Pancreas (tissue), 10 donors: Measurements from ENCODE around the gene RTN1. TPM values are rescaled to one million over a fixed set of nuclear protein-coding genes. Genes with fewer than 3 reads are reported as not detected.
A peak's percentile ranks its signal among the peaks of the same experiment; 100 is the strongest.

Source experiments
- ATAC-seq, 4 donors: fragments of 200-7000 bp; cut with Tn5 transposase; one replicate each; pipeline versions ENCODE4 v1.8.0 to v1.9.1; 2020; ENCODE audit warnings: mild to moderate bottlenecking in 4 of 4, moderate library complexity in 4 of 4
- DNase-seq, 6 donors: peaks; one replicate each; pipeline ENCODE4 v3.0.0-alpha.2; 2020
- FAIRE-seq: peaks from 2 replicates; lab custom pipeline; 2012; peaks lifted over from hg19 to GRCh38; lab: Jason Lieb, UNC
- H3K27ac ChIP-seq, 4 donors: fragments of 200-600 bp; sonication (generic); 1 replicate in 3 of 4; 2 replicates in 1 of 4; pipeline versions ENCODE4 v1.5.0 to v1.8.0; 2020
- H3K27me3 ChIP-seq, 4 donors: fragments of 200-600 bp; one replicate each; pipeline ENCODE4 v1.8.0; 2021
- H3K36me3 ChIP-seq, 3 donors: fragments of 200-600 bp; sonication (generic) in 1 of 3; one replicate each; pipeline versions ENCODE4 v1.5.0 to v1.8.0; 2020 to 2021
- H3K4me1 ChIP-seq, 3 donors: fragments of 200-600 bp; one replicate each; pipeline ENCODE4 v1.8.0; 2021
- H3K4me3 ChIP-seq, 4 donors: fragments of 200-600 bp; sonication (generic) in 2 of 4; one replicate each; pipeline versions ENCODE4 v1.5.0 to v1.8.0; 2020 to 2021
- H3K9me3 ChIP-seq, 4 donors: fragments of 200-600 bp; one replicate each; pipeline ENCODE4 v1.8.0; 2021
- WGBS, 2 donors: extraction: QIAGEN DNeasy Blood & Tissue Kit; methylation state at CpG; one replicate each; pipeline ENCODE4 v1.1.7; 2013; 5-methylcytosine and 5-hydroxymethylcytosine counted together
- intact Hi-C, 3 donors: fragments of 100-400 bp; cut with DNase I; formaldehyde crosslinking; loops; one replicate each; pipeline versions ENCODE4 v1.11.1 to v1.14.2; 2022
- polyA plus RNA-seq, 2 donors: library from polyadenylated mRNA; stranded (reverse); fragments of 200-250 nt; gene quantifications; one replicate each; pipeline ENCODE4 v1.2.3, GENCODE V29; 2013
- total RNA-seq, 6 donors: library from RNA; stranded (reverse); fragmentation: NEBNext Ultra II Directional in 4 of 6; extraction: Animal tissue kit (Norgen Biotek cat#: 25700) in 4 of 6; gene quantifications; one replicate each; pipeline versions ENCODE4 v1.2.1 to v1.2.4, GENCODE V29; 2021 to 2023
- TF ChIP-seq, protein P1 (sequence below), 4 donors: fragments of 200-600 bp; sonication (generic) in 3 of 4; IDR thresholded peaks; one replicate each; pipeline versions ENCODE4 v1.5.0 to v1.8.0; 2021; ENCODE audit warnings: antibody characterized with exemption in 4 of 4
- donor health status: healthy with polysubstance abuse.
- donor health status: DM: no; HTN: no; CAD: no; lungs with moderate emphysema.
- donor health status: DM: no; HTN: no; CAD: no.
- donor health status: control.
- donor health status: control.
- donor health status: Bipolar disorder and iron deficiency.
- donor health status: DM: yes; HTN: yes; CAD: no.
- donor health status: DM: no; HTN: no; CAD: no.
- donor health status: DM: no; HTN: no; CAD: no.
- donor health status: DM: yes; HTN: yes; CAD: no.

Gene RTN1
- total and polyA plus RNA-seq, 8 donors, result 0.97 to 42.0 (median 5.3) TPM

DNA sequence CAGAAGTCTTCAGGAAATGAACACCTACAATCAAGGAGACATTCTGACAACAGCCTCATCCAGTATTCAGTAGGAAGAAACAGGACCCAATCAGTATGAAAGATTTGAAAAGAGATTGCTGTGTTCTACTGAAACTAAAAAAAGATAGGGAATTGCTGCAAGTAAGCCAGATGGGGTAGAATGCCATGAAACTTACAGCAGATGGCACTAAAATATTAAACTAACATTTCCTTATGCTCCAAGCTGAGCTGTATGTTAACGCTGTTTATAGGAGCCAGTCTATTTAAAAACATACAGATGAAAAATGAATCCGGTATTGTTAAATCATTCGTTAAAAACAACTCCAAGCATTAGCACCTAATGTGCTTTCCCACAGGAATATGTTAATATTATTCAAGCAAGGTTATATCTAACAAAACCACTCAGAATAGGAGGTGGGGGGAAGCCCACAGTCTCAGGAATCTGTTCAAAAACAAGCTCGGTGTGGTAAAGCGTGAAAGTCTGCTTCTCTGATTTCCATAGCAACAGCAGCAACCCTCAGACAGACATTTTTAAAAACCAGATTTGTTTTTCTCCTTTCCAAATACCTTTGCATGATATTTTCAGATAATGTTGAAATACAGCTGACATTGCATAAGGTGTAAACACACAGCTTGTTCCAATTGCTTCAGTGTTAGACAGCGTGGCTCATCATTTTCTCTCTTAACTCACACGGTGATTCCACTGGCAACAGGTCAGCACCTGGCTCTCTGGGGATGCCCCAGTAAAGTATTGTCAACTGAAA, 162.6 kb downstream of the RTN1 start:
- no peak overlapping the region for H3K4me3 ChIP-seq
- no peaks in the 10 kb centered on the region for H3K9me3 ChIP-seq
- no peaks in the 10 kb centered on the region for H3K4me1 ChIP-seq
- intact Hi-C loops, result no loop called here
- no peaks in the 10 kb centered on the region for H3K27me3 ChIP-seq
- FAIRE-seq, result no peak
- no peak for DNase-seq
- WGBS, 2 donors, result 22 to 24% methylated on average over 7 of the region's 7 CpGs
- H3K36me3 ChIP-seq, result no peaks in the 10 kb centered on the region
- TF ChIP-seq, protein P1, sequence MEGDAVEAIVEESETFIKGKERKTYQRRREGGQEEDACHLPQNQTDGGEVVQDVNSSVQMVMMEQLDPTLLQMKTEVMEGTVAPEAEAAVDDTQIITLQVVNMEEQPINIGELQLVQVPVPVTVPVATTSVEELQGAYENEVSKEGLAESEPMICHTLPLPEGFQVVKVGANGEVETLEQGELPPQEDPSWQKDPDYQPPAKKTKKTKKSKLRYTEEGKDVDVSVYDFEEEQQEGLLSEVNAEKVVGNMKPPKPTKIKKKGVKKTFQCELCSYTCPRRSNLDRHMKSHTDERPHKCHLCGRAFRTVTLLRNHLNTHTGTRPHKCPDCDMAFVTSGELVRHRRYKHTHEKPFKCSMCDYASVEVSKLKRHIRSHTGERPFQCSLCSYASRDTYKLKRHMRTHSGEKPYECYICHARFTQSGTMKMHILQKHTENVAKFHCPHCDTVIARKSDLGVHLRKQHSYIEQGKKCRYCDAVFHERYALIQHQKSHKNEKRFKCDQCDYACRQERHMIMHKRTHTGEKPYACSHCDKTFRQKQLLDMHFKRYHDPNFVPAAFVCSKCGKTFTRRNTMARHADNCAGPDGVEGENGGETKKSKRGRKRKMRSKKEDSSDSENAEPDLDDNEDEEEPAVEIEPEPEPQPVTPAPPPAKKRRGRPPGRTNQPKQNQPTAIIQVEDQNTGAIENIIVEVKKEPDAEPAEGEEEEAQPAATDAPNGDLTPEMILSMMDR (IDR thresholded peaks at IDR 0.05), result no peak
- no peak overlapping the region for H3K27ac ChIP-seq
- ATAC-seq, result peak in 2 of 4 donors; percentile 38 to 71

DNA sequence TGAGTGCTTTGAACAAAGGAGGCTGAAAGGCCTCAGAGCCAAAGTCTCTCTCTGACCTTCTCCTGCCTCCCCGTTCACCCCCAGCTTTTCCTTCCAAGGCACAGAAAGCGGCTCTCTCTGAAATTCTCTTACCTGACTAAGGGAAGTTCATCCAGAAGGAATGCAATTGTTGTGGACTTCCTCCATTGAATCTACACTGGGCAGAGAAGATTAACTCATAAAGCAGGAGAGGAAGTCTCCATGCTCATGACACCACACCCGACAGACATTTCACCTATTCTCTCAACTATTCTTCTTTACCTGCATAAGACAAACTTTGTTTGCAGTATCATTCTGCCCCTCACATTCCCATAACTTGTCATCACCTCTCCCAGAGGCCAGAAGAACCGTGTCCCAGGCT, 164.7 kb downstream of the RTN1 start:
- ATAC-seq, result no peak
- H3K36me3 ChIP-seq, result no peaks in the 10 kb centered on the region
- no peaks in the 10 kb centered on the region for H3K27me3 ChIP-seq
- TF ChIP-seq, protein P1 (IDR thresholded peaks at IDR 0.05), result no peak
- no peaks in the 10 kb centered on the region for H3K4me1 ChIP-seq
- FAIRE-seq, result no peak
- DNase-seq, result no peak
- no peak overlapping the region for H3K4me3 ChIP-seq
- H3K27ac ChIP-seq, result no peak overlapping the region
- WGBS, 2 donors, result 64 to 69% methylated on average over 4 of the region's 4 CpGs
- intact Hi-C loops, result no loop called here
- H3K9me3 ChIP-seq, result no peaks in the 10 kb centered on the region

DNA sequence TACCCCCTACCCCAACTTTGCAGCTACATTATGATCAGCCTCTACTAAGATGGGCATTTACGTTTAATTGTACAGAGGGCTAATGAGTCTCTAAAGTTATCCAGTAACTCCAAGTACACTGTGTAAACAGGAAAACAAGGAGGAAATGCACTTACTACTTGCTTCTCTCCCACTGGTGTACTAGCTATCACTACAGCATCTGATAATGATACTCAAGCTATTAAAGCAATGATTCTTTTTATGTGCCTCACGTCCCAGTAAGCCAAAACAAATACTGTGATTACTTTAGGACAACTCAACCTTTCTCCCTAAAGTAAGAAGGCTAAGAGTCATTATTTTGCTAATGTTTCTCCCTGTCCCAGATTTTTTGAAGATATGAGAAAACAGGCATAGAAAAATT, 165.3 kb downstream of the RTN1 start:
- intact Hi-C loops, result no loop called here
- no peaks in the 10 kb centered on the region for H3K4me1 ChIP-seq
- no peak overlapping the region for H3K4me3 ChIP-seq
- ATAC-seq, result no peak
- WGBS, 2 donors, result 14% methylated on average over 2 of the region's 2 CpGs
- FAIRE-seq, result no peak
- DNase-seq, result no peak
- H3K9me3 ChIP-seq, result no peaks in the 10 kb centered on the region
- no peaks in the 10 kb centered on the region for H3K36me3 ChIP-seq
- no peak overlapping the region for H3K27ac ChIP-seq
- TF ChIP-seq, protein P1 (IDR thresholded peaks at IDR 0.05), result no peak
- no peaks in the 10 kb centered on the region for H3K27me3 ChIP-seq

DNA sequence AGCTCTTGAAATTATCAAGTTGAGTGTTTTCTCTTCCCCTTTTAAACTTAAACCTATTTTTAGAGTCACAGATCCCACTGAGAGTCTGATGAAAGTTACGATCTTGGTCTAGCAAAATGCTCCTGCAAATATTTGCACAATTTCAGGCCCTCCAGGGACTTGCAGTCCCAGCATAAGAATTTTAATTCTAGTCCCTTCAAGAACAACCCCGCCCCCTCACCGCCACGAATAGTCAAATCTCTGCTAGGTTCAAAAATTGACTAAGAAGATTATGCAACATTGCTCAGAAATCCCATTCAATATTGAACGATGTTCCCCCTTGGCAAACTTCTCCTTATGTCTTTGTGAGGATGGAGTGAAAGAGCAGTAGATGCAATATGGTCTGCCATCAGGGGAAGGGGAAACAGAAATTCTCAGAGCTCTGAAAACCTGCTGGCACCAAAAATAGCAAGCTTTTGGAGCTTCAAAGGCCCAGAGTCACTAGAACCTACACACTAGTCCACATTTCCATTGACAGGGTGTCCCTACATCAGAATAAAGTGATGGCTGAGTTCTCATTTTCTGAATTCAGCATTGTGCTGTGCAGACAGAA, 166.4 kb downstream of the RTN1 start:
- 65 to 69% methylated on average over 5 of the region's 5 CpGs for WGBS, 2 donors
- ATAC-seq (no peak), DNase-seq (no peak), FAIRE-seq (no peak)
- Histone ChIP-seq H3K4me3 (no peak overlapping the region), H3K36me3 (no peaks in the 10 kb centered on the region), H3K4me1 (no peaks in the 10 kb centered on the region), H3K27me3 (no peaks in the 10 kb centered on the region), H3K9me3 (no peaks in the 10 kb centered on the region), H3K27ac (no peak overlapping the region)
- TF ChIP-seq, protein P1 (IDR thresholded peaks at IDR 0.05), result no peak
- intact Hi-C loops, result no loop called here

DNA sequence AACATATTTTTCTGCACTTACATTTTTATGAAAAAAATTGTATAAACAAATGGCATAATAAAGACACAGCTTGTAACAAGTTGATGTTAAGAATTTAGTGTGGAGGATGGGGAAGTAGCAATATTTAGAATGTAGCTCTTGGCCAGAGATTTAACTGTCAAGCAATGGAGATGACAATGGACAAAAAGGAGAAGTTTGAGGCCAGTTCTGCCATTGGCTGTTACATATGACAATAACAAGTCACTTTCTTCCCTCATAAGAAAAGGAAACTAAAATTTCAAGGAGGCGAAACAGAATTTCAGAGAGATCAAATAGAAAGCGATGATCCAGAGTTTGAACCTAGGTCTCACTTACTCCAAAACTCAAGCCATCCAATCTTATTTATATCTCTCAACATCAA, 171.1 kb downstream of the RTN1 start:
- Histone ChIP-seq H3K9me3 (no peaks in the 10 kb centered on the region), H3K27ac (no peak overlapping the region), H3K4me3 (no peak overlapping the region), H3K27me3 (no peaks in the 10 kb centered on the region), H3K4me1 (no peaks in the 10 kb centered on the region), H3K36me3 (no peaks in the 10 kb centered on the region)
- ATAC-seq, result peak in 1 of 4 donors; percentile 44
- 94 to 98% methylated on average over 2 of the region's 2 CpGs for WGBS, 2 donors
- DNase-seq, result no peak
- TF ChIP-seq, protein P1 (IDR thresholded peaks at IDR 0.05), result no peak
- FAIRE-seq, result no peak
- intact Hi-C loops, result no loop called here
